ENCODE results near the gene PTPN4.

The PTPN4 gene

GRCh38 chr2:119914266-119914665, 154.5 kb downstream of the PTPN4 start:
- DNase-seq (ENCODE audit: low read depth), result no peak
- H3K4me3 ChIP-seq (ENCODE audit: low read length), result no peak overlapping the region
- TF ChIP-seq CTCF (IDR thresholded peaks at IDR 0.05; ENCODE audit: insufficient read depth, low read depth, low read length, missing control alignments), result no peak

- no peak for TF ChIP-seq CTCF (IDR thresholded peaks at IDR 0.05; ENCODE audit: insufficient read depth, low read depth, low read length, missing control alignments)
- no peak for DNase-seq (ENCODE audit: low read depth)
- no peak overlapping the region for H3K4me3 ChIP-seq (ENCODE audit: low read length)
Measured at GRCh38 chr2:119921825-119922224, 162.1 kb downstream of the PTPN4 start.

GRCh38 chr2:119922699-119923098, 163.0 kb downstream of the PTPN4 start:
- no peak for DNase-seq (ENCODE audit: low read depth)
- no peak overlapping the region for H3K4me3 ChIP-seq (ENCODE audit: low read length)
- no peak for TF ChIP-seq CTCF (IDR thresholded peaks at IDR 0.05; ENCODE audit: insufficient read depth, low read depth, low read length, missing control alignments)

GRCh38 chr2:119929537-119929936, 169.8 kb downstream of the PTPN4 start:
- TF ChIP-seq CTCF (IDR thresholded peaks at IDR 0.05; ENCODE audit: insufficient read depth, low read depth, low read length, missing control alignments), result no peak
- no peak overlapping the region for H3K4me3 ChIP-seq (ENCODE audit: low read length)
- no peak for DNase-seq (ENCODE audit: low read depth)

- no peak for TF ChIP-seq CTCF (IDR thresholded peaks at IDR 0.05; ENCODE audit: insufficient read depth, low read depth, low read length, missing control alignments)
- no peak for DNase-seq (ENCODE audit: low read depth)
- no peak overlapping the region for H3K4me3 ChIP-seq (ENCODE audit: low read length)
Measured at GRCh38 chr2:119932809-119933208, 173.1 kb downstream of the PTPN4 start.

- TF ChIP-seq CTCF (IDR thresholded peaks at IDR 0.05; ENCODE audit: insufficient read depth, low read depth, low read length, missing control alignments), result no peak
- H3K4me3 ChIP-seq (ENCODE audit: low read length), result no peak overlapping the region
- no peak for DNase-seq (ENCODE audit: low read depth)
Measured at GRCh38 chr2:119934319-119934718, 174.6 kb downstream of the PTPN4 start.

- no peak for TF ChIP-seq CTCF (IDR thresholded peaks at IDR 0.05; ENCODE audit: insufficient read depth, low read depth, low read length, missing control alignments)
- DNase-seq (ENCODE audit: low read depth), result no peak
- no peak overlapping the region for H3K4me3 ChIP-seq (ENCODE audit: low read length)
Measured at GRCh38 chr2:119937680-119938079, 178.0 kb downstream of the PTPN4 start.

All from epithelial cell of esophagus (primary cell).